Embryonic facial prominence (tissue), 1 donor: ENCODE measurements around the gene KAT2B.

Source experiments
- DNase-seq: peaks from one replicate; pipeline ENCODE4 v3.0.0-alpha.2; 2016; ENCODE audit errors: extremely low spot score

KAT2B gene

DNA sequence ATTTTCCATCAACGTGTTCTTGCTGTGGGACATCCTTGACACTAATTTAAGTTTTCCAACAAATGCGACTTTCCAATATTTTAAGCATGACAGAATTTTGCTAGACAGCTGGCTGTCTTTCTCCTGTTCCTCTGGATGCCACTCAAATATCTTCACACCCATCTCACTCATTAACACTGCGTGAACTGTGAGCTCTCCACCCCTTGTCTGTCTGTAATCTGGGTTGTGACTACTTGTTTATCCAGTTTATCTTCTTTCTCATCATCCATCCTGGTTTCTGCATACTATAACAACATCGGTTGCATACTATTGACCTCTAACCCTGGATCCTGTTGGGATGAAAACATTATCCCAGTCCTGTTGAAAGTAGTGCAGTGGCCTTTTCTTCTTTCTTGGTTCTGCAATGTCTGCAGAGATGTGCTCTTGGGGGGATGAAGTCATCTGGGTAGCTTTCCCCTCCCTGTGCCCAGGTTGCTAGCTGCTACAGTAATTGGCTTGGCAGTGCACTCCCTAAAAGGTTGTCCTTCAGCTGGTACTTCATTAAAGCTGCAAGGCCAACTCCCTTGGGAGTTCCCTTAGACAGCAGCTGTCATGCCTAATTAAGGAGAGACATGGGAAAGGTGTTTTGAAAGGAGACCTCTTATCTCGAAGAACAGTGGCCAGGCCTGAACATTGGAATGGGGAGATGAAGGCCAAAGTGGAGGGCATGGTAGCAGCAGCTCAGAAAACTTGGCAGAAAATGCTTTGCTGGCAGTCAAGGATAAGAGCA is 24.7 kb downstream of the KAT2B start:
- no peak for DNase-seq

DNA sequence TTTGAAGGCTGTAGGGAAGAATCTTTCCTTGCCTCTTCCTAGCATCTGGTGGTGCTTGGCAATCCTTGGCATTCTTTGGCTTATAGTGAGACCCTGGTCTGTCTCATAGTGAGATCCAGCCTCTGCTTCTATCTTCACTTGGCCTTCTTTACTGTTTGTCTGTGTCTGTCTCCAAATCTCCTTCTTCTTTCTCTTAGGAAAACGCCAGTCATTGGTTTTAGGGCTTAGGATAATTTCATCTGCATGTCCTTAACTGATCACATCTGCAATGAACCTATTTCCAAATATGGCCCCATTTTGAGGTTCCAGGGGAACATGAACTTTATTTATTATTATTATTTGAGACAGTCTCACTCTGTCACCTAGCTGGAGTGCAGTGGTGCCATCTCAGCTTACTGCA is 25.8 kb downstream of the KAT2B start:
- DNase-seq, result no peak

DNA sequence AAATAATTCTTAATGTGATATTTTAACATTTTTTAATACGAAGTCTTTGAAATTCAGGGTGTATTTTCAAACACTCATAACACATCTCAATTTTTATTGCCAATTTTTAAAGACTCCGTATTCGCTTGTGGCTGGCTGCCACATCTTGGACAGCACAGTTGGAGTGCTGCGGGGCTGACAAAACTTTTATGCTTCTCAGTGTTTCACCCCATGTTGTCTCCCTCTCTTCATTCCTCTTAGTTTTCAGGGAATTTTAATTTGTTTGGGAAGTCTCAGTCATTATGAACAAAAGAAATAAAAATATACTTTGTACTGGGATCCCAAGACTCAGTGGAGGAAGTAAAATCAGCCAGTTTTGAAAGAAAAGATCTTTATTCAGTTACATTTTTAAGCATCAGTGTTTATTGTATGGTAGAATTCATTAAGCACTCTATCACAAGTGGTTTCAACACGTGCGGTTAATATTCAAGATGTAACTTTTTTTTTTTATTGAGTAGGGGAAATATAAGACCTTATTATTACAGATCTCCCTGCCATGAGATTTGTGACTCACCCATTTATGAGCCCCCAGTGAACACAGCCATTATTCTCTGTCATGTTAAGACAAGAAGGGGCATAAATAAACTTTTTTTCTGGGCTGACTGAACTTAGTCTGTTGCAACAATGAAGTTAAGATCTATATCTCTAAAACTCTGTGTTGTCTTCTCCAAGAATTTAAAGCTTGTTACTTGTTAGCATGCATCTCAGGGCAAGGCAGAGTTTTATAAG is 26.8 kb downstream of the KAT2B start:
- DNase-seq, result no peak

DNA sequence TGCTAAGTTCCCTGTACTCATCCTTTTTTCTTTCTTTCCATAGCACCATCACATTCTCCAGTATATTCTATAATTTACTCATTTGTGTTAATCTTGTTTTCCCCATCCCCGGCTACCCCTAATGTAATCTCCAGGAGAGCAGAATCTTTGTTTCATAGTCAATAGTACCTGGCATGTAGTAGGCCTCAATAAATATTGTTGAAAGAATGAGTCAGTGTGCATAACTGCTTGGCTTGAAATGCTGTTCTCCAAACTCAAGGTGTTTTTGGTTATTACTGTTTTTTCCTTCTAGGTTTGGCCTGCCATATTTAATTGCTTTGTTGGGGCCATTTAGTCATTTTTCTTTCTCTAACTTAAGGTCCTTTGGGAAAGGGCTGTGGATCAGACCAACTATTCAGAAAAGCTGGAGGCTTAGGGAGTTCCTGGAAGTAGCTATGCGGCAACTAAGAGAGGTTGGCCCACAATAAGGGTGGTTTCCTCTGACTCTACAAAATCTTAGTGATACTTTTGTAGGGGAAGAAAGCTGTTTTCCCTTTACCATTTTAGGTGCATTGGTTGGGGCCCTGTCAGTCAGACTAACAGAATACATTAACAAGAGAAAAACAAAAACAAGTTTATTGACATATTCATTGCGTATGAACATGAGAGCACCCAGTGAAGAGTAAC is 28.4 kb downstream of the KAT2B start:
- DNase-seq, result no peak

DNA sequence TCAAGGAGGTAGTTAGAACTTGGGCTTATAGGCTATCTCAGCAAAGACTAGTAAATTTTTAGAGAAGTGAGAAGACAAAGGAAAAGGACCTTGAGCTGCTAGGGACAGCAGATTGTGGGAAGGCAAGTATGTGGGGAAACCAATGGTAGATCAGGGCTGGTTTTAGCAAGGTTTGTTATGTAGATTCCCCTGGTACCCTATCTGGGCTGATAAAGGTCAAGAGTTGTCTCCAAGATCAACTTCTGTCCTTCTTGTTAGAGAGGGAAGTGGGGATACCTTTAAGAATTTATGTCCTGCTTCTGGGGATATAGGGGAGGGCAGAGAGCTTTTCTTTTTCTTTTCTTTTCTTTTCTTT is 28.9 kb downstream of the KAT2B start:
- DNase-seq, result no peak

DNA sequence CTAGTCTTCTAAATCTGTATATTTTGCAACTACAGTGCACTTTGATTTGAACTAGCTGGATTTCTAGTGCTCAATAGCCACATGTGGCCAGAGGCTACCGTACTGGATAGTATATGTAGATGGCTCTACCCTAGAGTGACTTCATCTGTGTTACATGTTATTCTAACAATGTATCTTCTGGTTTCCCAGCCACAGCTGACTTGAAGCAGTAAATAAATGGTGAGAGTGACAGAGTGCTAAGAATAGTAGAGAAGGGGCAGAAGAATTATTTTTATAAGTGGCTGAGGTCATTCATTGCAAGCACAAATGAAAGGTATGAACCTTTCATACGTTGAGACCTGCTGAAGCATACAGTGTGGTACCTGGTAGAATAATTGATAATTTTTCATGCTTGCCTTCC is 30.9 kb downstream of the KAT2B start:
- no peak for DNase-seq

DNA sequence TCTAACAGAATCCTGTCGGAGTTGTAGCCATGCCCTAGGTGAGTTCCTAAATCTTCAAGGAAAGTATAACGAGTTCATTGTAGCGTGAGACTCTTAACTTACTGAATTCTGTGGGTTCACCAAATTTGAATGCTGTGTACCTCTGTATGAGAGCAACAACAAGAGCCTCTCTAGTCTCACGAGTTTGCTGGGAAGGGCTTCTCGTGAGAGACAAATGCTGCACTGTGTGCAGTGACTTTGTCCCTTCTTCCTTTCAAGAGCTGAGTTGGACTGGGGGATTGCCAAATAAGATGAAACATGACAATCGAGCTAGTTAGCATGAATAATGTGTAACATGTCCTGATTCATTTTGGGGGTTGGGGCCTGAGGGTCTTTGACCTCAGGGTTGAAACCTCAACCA is 32.2 kb downstream of the KAT2B start:
- no peak for DNase-seq

DNA sequence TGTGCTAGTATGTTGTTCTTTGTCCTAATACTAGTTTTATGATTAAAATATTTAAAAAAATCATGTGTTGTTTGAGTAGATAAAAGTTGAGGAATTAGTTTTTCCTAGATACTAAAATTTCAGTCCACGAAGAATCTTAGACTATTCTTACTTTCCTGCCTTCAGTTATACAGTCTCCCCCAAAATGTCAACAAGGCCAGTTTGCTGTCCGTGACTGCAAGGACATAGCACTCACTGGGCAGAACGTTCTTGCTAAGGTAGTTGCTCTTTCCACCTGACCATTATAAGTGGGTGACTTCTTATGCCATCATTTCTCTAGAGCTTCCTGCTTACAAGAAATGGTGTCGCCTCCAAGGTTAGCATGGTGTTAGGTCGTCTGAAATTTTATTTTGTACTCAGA is 32.8 kb downstream of the KAT2B start:
- DNase-seq, result no peak

DNA sequence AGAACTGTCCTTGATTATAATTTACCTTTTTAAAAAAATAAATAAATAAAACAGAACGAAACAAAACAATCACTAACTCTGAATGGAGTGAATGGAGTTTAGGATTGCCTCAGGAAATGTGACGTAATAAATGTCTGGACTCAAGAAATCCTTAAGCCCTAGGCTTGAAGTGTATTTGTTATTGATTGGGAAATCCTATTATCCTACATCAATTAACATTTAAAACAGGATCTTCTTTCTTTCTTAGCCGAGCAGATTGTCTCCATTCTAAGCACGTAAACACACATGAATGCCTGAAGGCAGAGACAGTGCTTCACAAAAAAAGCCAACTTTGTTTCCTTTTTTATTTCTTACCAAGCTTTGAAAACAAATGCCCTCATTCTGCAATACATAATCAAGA is 33.4 kb downstream of the KAT2B start:
- DNase-seq, result no peak

DNA sequence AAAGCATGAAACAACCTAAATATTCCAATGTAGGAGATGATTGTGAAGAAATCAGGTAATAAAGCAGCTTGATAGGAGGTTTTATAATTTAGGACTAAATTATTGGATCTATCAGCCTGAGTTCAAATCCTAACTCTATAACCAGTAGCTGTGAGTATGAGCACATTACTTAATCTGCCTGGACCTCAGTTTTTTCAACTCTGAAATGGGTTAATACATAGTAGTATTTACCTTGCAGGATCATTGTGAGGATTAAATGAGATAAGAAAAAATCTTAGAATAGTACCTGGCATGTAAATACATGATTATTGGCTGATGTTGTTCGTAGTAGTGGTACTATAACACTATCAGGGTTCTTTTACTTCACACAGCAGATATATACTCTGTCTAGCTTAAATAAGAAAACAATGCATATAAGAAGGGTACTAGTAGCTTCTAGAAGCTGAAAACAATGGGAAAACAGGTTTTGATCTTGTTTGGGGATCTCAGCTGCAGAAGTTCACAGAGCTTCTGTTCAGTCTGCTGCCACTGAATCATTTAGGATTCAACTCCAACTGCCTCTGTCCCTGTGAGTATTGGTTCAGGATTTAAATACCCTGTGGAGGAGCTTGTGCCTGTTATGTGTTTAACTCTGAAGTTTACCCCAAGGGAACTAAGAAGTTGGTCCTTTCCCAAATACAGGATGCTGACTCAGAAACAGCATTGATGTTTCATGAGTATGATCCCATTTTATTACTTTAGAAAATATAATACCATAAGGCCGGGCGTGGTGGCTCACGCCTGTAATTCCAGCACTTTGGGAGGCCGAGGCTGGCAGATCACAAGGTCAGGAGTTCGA is 34.2 kb downstream of the KAT2B start:
- no peak for DNase-seq

DNA sequence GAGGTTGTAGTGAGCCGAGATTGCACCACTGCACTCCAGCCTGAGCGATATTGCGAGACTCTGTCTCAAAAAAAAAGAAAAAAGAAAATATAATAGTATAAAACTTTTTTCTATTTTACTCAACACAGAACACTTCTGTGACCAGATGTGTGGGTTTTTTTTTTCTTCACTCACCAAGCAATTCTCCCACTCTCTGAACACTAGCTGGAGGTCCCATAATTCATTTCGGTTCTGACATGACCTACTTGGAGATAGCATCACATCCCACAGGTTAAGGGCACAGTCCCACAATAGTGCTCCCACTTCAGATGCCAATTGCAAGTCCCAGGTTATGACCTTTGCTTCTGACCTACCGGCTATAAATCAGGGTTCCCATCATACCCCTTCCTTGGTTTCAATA is 35.0 kb downstream of the KAT2B start:
- DNase-seq, result no peak

DNA sequence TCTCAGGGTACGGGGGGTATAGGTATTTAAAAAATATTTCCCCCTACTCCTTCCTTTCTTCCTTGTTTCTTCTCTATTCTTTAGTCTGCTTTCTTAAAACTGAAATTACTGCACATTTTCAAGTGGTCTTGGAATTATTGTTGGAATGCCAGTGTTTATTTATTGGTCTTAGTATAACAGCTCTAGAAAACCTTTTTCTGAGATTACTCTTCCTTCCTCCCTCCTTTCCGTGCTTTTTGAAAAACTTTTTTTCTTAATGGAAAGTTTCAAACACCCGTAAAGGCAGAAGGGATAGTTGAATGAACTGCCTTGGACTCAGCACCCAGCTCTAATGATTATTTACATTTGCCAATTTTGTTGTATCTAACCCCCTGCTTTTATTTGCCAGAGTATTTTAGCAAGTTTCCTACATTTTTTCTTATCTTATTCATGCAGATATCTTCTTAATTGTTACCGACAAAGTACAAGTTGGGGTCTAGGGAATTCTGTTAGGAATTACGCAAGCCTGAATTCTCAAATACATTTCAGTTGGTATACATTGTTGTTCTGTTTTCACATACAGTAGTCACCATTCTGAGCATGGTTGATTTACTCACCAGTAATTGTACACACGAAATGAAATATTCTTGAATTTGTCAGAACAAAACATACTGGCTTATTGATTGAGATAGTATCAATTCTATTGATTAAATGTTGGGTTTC is 36.2 kb downstream of the KAT2B start:
- DNase-seq, result no peak

DNA sequence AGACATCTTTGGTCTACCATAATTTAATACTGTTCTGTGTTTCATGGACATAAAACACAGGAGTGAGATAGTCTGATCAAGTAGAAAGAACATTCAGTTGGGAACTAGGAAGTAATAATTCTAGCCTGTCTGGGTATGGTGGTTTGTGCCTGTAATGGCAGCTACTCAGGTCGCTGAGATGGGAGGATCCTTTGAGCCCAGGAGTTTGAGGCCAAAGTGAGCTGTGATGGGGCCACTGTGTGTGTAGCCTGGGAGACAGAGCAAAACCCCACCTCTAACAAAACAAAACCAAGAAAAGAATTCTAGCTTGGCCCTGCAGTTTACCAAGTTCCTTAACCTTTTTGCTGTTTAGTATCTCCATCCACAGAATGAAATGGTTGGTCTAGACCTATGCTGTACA is 36.8 kb downstream of the KAT2B start:
- DNase-seq, result no peak

DNA sequence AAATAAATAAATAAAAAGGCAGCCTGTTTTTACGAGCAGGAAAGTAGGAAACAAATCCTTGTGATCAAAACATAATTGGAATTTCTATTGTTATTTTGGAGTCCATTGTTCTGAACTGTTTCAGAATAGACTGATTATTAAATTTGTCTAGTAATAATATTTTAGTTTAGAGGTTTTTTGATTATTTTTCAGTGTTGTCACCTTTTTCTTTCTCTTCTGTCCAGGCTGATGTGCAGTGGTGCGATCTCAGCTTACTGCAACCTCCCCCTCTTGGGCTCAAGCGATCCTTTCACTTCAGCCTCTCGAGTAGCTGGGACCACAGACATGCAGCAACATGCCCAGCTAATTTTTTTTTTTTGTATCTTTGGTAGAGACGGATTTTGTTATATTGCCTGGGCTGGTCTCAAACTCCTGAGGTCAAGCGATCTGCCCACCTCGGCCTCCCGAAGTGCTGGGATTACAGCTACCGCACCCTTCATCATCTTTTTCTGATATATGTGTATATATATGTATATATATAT is 38.0 kb downstream of the KAT2B start:
- DNase-seq, result no peak

DNA sequence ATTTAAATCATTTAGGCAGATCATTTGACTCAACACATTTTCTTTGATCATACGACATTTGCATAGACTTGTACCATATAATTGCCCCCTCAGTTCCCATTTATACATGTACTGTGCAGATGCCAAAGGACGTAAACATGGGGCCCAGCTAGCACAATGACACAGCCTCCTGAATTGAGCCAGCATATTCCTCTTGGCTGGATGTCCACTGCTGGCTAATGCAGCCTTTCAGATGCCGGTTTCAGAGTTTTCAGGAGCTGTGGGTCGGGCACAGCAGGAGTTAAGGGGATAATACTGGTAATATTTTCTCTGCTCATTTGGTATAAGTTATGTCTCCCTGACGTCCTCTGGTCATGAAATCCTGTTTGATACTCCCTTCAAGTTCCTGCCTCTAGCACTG is 39.4 kb downstream of the KAT2B start:
- no peak for DNase-seq

DNA sequence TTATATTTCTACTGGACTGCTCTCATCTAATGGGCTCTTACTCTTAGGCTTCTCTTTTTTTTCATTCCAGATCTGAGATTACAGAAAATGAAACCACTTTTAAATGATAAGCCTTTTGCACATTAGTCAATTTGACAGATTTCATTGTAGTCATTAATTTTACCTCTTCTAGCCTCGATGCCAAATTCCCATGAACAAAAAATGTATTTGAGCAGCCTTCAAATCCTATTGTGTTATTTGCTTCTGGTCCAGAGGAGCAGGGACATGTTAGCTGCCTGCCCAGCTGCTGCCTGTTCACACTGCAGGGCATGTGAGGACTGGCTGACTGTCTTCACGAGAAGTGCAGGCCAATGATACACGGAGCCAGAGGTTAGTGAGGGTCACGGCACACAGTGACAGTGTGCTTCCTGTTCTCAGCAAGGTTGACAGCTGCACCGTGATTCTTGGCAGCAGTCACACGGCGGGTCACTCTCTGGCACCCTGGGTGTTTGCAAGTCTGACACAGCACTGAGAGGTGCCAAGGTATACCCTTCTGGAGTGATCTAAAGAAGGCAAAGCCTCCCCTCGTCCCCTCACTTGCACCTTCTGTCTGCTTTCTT is 40.8 kb downstream of the KAT2B start:
- no peak for DNase-seq

DNA sequence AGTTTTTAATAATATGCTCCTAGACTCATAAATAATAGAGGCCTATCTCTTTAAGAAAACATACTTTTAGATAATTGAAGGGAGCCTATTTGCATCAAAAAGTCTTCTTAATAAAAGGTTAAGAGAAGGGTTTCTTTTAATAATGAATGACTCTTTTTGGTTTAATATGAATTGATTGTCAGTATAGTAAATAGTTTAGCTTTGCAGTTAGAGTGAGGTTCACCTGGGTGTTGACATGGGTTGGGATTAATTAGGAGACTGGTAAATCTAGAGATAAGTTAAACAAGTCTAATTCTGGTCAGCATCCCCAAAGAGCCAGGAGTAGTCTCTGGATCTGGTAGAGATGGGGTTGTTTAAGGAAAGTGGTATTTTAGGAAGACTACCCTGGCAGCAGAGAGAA is 43.0 kb downstream of the KAT2B start:
- no peak for DNase-seq

DNA sequence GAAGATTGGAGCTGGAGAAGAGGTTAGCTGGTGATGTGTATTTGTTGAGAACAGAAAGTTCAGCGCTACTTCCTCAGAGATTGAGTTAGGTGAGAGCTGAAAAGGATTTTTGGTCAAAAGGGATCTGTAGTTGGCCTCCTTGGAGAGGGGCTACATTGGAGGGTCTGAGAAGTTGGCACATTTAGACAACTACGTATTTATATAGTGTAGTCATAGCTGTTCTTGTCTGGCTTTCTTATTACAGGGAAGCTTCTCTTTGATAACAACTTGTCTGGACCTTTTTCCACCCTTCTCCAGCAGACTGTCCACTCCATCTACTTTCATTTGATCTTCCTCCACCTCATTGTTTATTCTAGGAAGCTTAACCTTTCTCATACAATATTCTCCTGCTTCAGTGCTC is 43.7 kb downstream of the KAT2B start:
- no peak for DNase-seq

DNA sequence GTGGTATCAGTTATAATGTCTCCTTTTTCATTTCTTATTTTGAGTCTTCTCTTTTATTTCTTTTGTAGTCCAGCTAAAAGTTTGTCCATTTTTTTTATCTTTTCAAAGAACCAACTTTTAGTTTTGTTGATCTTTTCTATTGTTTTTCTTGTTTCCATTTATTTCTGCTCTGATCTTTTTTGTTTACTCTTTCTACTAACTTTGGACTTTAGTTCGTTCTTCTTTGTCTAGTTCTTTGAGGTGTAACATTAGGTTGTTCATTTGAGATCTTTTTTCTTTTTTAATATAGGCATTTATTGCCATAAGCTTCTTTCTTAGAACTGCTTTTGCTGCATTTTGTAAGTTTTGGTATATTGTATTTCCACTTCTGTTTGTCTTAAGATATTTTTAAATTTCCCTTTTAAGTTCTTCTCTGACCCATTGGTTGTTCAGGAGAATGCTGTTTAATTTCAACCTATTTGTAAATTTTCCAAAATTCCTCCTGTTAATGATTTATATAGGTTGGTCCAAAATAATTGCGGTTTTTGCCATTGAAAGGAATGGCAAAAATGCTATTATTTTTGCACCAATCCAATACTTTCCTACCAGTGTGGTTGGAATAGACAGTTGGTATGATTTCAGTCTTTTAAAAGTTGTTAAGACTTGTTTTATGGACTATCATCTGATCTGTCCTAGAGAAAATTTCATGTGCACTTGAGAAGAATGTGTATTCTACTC is 51.2 kb downstream of the KAT2B start:
- DNase-seq, result no peak

DNA sequence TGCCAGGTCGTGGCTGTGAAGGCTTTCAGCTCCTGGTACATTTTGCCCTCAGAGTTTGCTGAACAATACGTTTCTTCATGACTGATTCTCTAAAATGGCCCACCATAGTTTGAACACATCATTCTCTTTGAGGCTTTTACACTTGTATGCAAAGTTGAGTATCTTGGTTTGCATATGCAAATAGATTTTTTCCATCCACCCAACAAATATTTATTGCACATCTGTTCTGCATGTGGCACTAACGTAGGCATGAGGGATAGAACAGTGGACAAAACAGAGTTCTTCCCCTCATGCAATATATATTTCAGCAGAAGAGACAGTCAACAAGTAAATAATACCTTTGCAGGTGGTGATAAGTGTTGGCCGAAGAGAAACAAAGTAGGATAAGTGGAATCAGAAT is 55.2 kb downstream of the KAT2B start:
- DNase-seq, result no peak
